OCI-LY3 (cell line): ENCODE data around the gene TUFT1.

ENCODE experiments used
- EZH2phosphoT487 ChIP-seq: fragments of 200-600 bp; shearing (Covaris generic); IDR thresholded peaks from 2 replicates; pipeline ENCODE4 v1.6.1; 2018; ENCODE audit warnings: antibody characterized with exemption, mixed run types, low read depth
- TF ChIP-seq, protein P1 (sequence below): fragments of 200-600, 300-600 bp; sonication (generic); IDR thresholded peaks from 2 replicates; pipeline ENCODE4 v1.5.1; 2014; ENCODE audit warnings: antibody characterized with exemption, low read length, low read depth

- TF ChIP-seq, protein P1, sequence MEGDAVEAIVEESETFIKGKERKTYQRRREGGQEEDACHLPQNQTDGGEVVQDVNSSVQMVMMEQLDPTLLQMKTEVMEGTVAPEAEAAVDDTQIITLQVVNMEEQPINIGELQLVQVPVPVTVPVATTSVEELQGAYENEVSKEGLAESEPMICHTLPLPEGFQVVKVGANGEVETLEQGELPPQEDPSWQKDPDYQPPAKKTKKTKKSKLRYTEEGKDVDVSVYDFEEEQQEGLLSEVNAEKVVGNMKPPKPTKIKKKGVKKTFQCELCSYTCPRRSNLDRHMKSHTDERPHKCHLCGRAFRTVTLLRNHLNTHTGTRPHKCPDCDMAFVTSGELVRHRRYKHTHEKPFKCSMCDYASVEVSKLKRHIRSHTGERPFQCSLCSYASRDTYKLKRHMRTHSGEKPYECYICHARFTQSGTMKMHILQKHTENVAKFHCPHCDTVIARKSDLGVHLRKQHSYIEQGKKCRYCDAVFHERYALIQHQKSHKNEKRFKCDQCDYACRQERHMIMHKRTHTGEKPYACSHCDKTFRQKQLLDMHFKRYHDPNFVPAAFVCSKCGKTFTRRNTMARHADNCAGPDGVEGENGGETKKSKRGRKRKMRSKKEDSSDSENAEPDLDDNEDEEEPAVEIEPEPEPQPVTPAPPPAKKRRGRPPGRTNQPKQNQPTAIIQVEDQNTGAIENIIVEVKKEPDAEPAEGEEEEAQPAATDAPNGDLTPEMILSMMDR: no peak
- no peak for TF ChIP-seq EZH2phosphoT487
Measured at GRCh38 chr1:151563376-151563775, 23.3 kb downstream of the TUFT1 start.
